ENCODE data around the gene SNRPN.
"Not testable (repeated sequence)": the region's sequence is repeated elsewhere in the genome, so short reads cannot be mapped to it uniquely, and the experiment has no call there.

SNRPN gene

GRCh38 chr15:24933716-24934115 lies 21.1 kb upstream of the SNRPN start:
- TF ChIP-seq, protein P1, sequence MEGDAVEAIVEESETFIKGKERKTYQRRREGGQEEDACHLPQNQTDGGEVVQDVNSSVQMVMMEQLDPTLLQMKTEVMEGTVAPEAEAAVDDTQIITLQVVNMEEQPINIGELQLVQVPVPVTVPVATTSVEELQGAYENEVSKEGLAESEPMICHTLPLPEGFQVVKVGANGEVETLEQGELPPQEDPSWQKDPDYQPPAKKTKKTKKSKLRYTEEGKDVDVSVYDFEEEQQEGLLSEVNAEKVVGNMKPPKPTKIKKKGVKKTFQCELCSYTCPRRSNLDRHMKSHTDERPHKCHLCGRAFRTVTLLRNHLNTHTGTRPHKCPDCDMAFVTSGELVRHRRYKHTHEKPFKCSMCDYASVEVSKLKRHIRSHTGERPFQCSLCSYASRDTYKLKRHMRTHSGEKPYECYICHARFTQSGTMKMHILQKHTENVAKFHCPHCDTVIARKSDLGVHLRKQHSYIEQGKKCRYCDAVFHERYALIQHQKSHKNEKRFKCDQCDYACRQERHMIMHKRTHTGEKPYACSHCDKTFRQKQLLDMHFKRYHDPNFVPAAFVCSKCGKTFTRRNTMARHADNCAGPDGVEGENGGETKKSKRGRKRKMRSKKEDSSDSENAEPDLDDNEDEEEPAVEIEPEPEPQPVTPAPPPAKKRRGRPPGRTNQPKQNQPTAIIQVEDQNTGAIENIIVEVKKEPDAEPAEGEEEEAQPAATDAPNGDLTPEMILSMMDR (IDR thresholded peaks at IDR 0.05; ENCODE audit: low read depth, low read length, missing control alignments), result no peak
- DNase-seq (ENCODE audit: extremely low read depth, low read depth), result no peak
- no peak overlapping the region for H3K4me3 ChIP-seq (replicated peaks; ENCODE audit: low read depth, low read length)

- H3K4me3 ChIP-seq (replicated peaks; ENCODE audit: low read depth, low read length); DNase-seq (ENCODE audit: extremely low read depth, low read depth): not testable (repeated sequence)
Measured at GRCh38 chr15:24938224-24938623, 16.6 kb upstream of the SNRPN start.

DNA sequence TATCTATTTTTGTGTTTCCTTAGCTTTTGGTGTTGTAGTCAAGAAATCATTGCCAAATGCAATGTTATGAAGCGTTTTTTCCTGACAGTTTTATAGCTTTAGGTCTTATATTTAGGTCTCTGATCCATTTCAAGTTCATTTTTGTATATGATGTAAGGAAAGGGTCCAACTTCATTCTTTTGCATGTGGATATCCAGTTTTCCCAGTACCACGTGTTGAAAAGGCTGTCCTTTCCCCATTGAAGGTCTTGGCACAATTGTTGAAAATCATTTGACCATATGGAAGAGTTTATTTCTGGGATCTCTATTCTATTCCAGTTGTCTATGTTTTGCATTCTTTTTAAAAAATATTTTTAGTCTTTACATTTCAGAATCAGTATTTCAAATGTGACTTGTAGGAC lies 14.6 kb upstream of the SNRPN start:
- no peak for DNase-seq (ENCODE audit: extremely low read depth, low read depth)
- TF ChIP-seq, protein P1 (IDR thresholded peaks at IDR 0.05; ENCODE audit: low read depth, low read length, missing control alignments), result no peak
- H3K4me3 ChIP-seq (replicated peaks; ENCODE audit: low read depth, low read length), result no peak overlapping the region

DNA sequence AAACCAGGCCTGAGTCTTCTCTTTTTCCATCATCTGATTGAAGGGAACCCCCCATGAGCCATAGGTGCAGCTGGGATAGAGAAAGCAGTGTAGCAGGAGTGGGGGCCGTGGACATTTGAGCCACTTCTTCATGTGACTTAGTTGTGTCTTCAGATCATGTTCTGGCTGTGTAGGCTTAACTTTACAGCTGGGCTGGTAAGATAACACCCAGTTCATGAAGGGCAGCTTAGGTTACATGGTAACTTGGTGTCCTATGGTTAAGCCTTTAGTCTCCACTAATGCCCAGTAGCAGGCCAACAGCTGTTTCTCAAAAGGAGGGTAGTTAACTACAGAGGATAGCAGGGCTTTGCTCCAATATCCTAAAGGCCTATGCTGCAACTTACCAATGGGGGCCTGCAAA lies 11.4 kb upstream of the SNRPN start:
- no peak for DNase-seq (ENCODE audit: extremely low read depth, low read depth)
- H3K4me3 ChIP-seq (replicated peaks; ENCODE audit: low read depth, low read length), result no peak overlapping the region
- TF ChIP-seq, protein P1 (IDR thresholded peaks at IDR 0.05; ENCODE audit: low read depth, low read length, missing control alignments), result no peak

GRCh38 chr15:24944954-24945353 lies 9.8 kb upstream of the SNRPN start:
- TF ChIP-seq, protein P1 (IDR thresholded peaks at IDR 0.05; ENCODE audit: low read depth, low read length, missing control alignments), result no peak
- no peak overlapping the region for H3K4me3 ChIP-seq (replicated peaks; ENCODE audit: low read depth, low read length)

DNA sequence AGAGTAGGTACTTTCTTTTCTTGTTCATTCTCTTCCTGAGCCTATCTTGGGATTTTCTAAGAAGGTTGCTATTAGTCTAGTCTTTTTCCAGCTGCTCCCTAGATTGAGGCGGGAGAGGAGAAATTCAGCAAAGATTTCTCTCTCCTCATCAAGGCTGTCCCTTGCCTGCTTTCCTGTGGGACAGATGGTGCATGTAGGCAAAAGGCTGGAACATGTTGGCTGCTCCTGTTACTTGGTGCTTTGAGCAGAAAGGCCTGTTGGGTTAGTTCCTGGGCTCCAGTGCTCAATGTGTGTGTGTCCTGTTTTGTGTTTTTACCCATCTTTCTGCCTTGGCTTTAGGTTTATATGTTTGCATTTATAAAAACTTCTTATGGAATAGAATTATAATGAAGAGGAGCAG lies 9.1 kb upstream of the SNRPN start:
- TF ChIP-seq, protein P1 (IDR thresholded peaks at IDR 0.05; ENCODE audit: low read depth, low read length, missing control alignments), result no peak
- DNase-seq (ENCODE audit: extremely low read depth, low read depth), result no peak
- H3K4me3 ChIP-seq (replicated peaks; ENCODE audit: low read depth, low read length), result no peak overlapping the region

More at GRCh38 chr15:24944954-24945353, 9.8 kb upstream of the SNRPN start:
- DNase-seq (ENCODE audit: extremely low read depth, low read depth), result no peak

DNA sequence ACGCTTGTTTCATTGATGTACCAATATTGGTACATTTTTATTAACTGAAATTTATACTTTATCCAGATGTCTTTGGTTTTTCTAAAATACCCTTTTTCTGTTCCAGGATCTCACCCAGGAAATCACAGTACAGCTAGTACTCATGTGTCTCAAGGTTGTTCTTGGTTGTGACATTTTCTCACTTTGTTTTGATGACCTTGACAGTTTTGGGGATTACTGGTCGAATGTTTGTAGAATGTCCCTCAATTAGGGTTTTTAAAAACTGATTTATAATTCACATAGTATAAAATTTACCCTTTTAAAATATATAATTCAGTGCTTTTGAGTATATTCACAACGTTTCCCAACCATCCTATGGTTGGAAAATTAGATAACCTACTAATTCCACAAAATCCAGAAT lies 6.3 kb upstream of the SNRPN start:
- TF ChIP-seq, protein P1 (IDR thresholded peaks at IDR 0.05; ENCODE audit: low read depth, low read length, missing control alignments), result no peak
- H3K4me3 ChIP-seq (replicated peaks; ENCODE audit: low read depth, low read length), result no peak overlapping the region
- DNase-seq (ENCODE audit: extremely low read depth, low read depth), result no peak

Measured in HFF-Myc (cell line).